SH-SY5Y (cell line): ENCODE measurements around the gene PAWR.

Source experiments
- GATA2 ChIP-seq: IDR thresholded peaks from 2 replicates; pipeline ENCODE4 v1.6.1; 2011; ENCODE audit warnings: mild to moderate bottlenecking, low read depth, low read length
- GATA3 ChIP-seq: IDR thresholded peaks from 2 replicates; pipeline ENCODE4 v1.6.1; 2011; ENCODE audit warnings: low read depth, mild to moderate bottlenecking, low read length, moderate library complexity

PAWR gene

DNA sequence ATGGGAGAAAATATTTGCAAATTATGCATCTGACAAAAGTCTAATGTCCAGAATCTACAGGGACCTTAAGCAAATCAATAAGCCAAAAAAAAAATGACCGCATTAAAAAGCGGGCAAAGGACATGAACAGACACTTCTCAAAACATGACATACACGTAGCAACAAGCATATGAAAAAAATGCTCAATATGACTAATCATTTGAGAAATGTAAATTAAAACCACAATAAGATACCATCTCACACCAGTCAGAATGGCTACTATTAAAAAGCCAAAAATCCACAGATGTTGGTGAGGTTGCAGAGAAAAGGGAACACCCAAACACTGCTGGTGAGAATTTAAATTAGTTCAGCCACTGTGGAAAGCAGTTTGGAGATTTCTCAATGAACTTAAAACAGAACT lies 16.1 kb downstream of the PAWR start:
- TF ChIP-seq GATA3 (no peak), GATA2 (no peak)

DNA sequence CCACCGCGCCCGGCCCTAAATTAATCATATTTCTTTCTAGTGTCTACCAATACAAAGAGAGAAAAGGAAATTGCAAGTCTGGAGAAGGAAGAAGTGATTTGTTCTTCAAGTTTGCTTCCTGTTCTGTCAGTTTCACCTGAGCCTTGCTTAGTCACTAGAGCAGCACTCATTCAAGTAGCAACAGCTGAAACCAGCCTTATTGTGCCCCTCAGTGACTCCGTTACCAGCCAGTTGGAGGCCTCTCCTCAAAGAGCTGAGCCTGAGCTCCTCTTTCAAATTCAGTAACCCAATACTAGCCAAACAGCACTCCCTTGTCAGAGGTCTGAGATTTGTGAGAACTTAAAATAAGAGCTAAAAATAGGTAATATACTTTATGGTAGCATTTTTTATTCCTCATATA lies 17.4 kb downstream of the PAWR start:
- TF ChIP-seq GATA2 (no peak), GATA3 (no peak)

DNA sequence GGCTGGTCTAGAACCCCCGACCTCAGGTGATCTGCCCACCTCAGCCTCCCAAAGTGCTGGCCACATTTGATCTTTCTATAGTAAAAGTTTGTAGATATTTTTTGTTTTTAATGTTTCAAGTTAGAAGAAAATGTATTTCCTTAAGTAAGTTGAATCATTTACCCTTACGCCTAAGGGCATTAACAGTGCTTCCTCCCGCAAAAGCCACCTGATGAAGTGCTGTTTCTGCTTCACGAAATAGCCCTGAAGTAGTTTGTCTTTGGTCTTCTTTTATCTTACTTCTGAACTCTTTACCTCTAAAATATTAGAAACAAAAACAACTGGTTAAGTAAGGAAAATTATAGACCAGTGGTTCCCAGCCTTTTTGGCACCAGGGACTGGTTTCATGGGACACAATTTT lies 22.7 kb downstream of the PAWR start:
- TF ChIP-seq GATA2 (no peak), GATA3 (no peak)

- TF ChIP-seq GATA2 (no peak), GATA3 (no peak)
Observed at GRCh38 chr12:79665212-79665887, 25.4 kb downstream of the PAWR start.

GRCh38 chr12:79664518-79664917 lies 26.2 kb downstream of the PAWR start:
- TF ChIP-seq GATA3 (no peak), GATA2 (no peak)

GRCh38 chr12:79662046-79662811 lies 28.5 kb downstream of the PAWR start:
- no peak for TF ChIP-seq GATA2
- no peak for TF ChIP-seq GATA3

GRCh38 chr12:79661629-79662028 lies 29.1 kb downstream of the PAWR start:
- no peak for TF ChIP-seq GATA3
- no peak for TF ChIP-seq GATA2

- TF ChIP-seq GATA2 = no peak
- TF ChIP-seq GATA3 = no peak
Observed at GRCh38 chr12:79659961-79660431, 30.8 kb downstream of the PAWR start.

- TF ChIP-seq GATA2 (no peak), GATA3 (no peak)
Observed at GRCh38 chr12:79658221-79658620, 32.5 kb downstream of the PAWR start.

DNA sequence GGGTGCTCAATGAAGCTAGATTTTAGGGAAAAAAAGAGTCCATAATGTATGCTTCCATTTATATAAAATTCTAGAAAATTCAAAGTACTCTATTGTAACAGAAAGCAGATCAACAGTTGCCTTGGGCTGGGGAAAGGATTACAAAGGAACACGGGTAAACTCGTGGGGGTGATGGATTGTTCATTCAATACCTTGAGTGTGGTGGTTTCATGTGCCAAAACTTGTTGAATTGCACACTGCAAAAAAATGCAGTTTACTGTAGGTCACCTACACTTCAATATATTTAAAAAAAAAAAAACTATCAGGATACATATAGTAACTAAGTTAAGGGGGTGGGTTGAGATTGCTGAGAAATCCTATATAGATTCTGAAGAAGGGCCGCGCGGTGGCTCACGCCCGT lies 33.6 kb downstream of the PAWR start:
- no peak for TF ChIP-seq GATA3
- TF ChIP-seq GATA2 = no peak

- TF ChIP-seq GATA2 = no peak
- no peak for TF ChIP-seq GATA3
Observed at GRCh38 chr12:79655036-79655435, 35.7 kb downstream of the PAWR start.

DNA sequence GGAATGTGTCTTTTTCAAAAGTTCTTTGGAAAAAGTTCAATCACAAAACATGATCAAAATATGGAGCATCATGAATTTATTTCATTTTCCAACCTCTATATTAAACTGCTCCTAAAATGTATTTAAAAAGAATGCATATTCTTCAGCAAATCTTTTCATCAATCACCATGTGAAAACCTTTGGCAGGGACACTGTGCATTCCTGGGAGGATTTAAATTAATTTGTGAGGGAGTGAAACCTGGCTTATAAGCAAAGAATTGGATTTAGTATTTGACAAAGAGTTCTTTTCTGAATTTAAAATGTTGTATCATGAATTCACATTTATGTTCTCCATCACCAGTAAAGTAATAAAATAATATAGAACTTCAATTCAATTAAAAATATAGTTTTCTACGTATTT lies 38.2 kb downstream of the PAWR start:
- TF ChIP-seq GATA2 (no peak), GATA3 (no peak)

- TF ChIP-seq GATA2 (no peak), GATA3 (no peak)
Observed at GRCh38 chr12:79650440-79650839, 40.3 kb downstream of the PAWR start.

- TF ChIP-seq GATA2 = no peak
- TF ChIP-seq GATA3 = no peak
Observed at GRCh38 chr12:79648881-79649280, 41.9 kb downstream of the PAWR start.

GRCh38 chr12:79645235-79645630 lies 45.5 kb downstream of the PAWR start:
- TF ChIP-seq GATA3 (no peak), GATA2 (no peak)
